HCT116 (cell line): ENCODE results near the gene HEG1. TPM values are rescaled to one million over a fixed set of nuclear protein-coding genes. Genes with fewer than 3 reads are reported as not detected.

Experiments
- ATAC-seq: fragments of 200-7000 bp; cut with Tn5 transposase; 2 replicates; pipeline ENCODE4 v1.9.1; 2020; ENCODE audit warnings: mild to moderate bottlenecking, moderate library complexity
- BruUV-seq: library from RNA; stranded (reverse); fragments of 400-500 nt; replicated peaks from 2 replicates; lab custom pipeline; 2021; lab: Mats Ljungman, UMichigan
- CTCF ChIA-PET: fragments of 300-600 bp; sonication (Branson Sonifier 250); formaldehyde crosslinking; loops from one replicate; lab custom pipeline; 2021; ENCODE audit warnings: antibody characterized with exemption; lab: Charles Lee
- POLR2A ChIA-PET: fragments of 300-600, 350-600 bp; sonication (Branson Sonifier 250); formaldehyde crosslinking; loops from one replicate; lab custom pipeline; 2021; ENCODE audit warnings: antibody characterized with exemption; lab: Charles Lee
- RAD21 ChIA-PET, 2 experiments: fragments of 300-600 bp; sonication (Branson Sonifier 250); formaldehyde crosslinking; loops; one replicate each; lab custom pipeline; 2023; ENCODE audit warnings: low total read pairs in 2 of 2; ENCODE audit not compliant: uncharacterized antibody in 2 of 2, unreplicated experiment in 2 of 2, low non-redundant PET in 1 of 2; lab: Charles Lee
- DNase-seq: peaks from one replicate; pipeline ENCODE4 v3.0.0-alpha.2; 2010; ENCODE audit warnings: low read depth, low spot score
- H2AFZ ChIP-seq: fragments of 200-600 bp; shearing (Covaris generic), sonication (generic); 2 replicates; pipeline ENCODE4 v1.6.1; 2017; ENCODE audit warnings: low read depth, mixed run types, mixed read lengths, antibody characterized with exemption, low read length; ENCODE audit not compliant: poor library complexity, severe bottlenecking
- H3K27ac ChIP-seq: 2 replicates; pipeline ENCODE4 v1.5.1; 2012; ENCODE audit warnings: low read depth, low read length
- H3K27me3 ChIP-seq: fragments of 200-600 bp; sonication (generic); 2 replicates; pipeline ENCODE4 v1.6.1; 2016; ENCODE audit warnings: mixed run types, low read length, mixed read lengths; ENCODE audit not compliant: insufficient read depth
- H3K36me3 ChIP-seq, 2 experiments: fragments of 200-500 bp in 1 of 2; fragments of 200-600 bp in 1 of 2; sonication (Bioruptor generic) in 1 of 2; sonication (generic) in 1 of 2; 2 replicates each; pipeline versions ENCODE4 v1.5.1 to v1.6.1; 2014 to 2016; ENCODE audit warnings: low read length in 2 of 2, inconsistent platforms in 1 of 2, mixed read lengths in 1 of 2, mixed run types in 1 of 2; ENCODE audit not compliant: insufficient read depth in 2 of 2, control insufficient read depth in 1 of 2
- H3K4me1 ChIP-seq, 2 experiments: fragments of 200-600 bp in 1 of 2; sonication (generic) in 1 of 2; 2 replicates each; pipeline versions ENCODE4 v1.5.1 to v1.6.1; 2012 to 2017; ENCODE audit warnings: low read length in 2 of 2, inconsistent platforms in 1 of 2, mild to moderate bottlenecking in 1 of 2, mixed read lengths in 1 of 2, mixed run types in 1 of 2, moderate library complexity in 1 of 2; ENCODE audit not compliant: insufficient read depth in 2 of 2, control insufficient read depth in 1 of 2
- H3K4me2 ChIP-seq: fragments of 200-600 bp; sonication (generic); 2 replicates; pipeline ENCODE4 v1.6.1; 2017; ENCODE audit warnings: mixed run types, low read length, mixed read lengths
- H3K4me3 ChIP-seq, 2 experiments: fragments of 200-600 bp in 1 of 2; sonication (generic) in 1 of 2; replicated peaks in 1 of 2; 2 replicates each; pipeline ENCODE4 v1.5.1; 2011 to 2016; ENCODE audit warnings: low read length in 2 of 2, control low read depth in 1 of 2, low read depth in 1 of 2, mild to moderate bottlenecking in 1 of 2, mixed read lengths in 1 of 2, mixed run types in 1 of 2
- H3K79me2 ChIP-seq: fragments of 200-600 bp; sonication (generic); 2 replicates; pipeline ENCODE4 v1.6.1; 2017; ENCODE audit warnings: mild to moderate bottlenecking, mixed run types, low read length, moderate library complexity, mixed read lengths; ENCODE audit not compliant: insufficient read depth
- H3K9ac ChIP-seq: fragments of 200-600 bp; sonication (generic); 2 replicates; pipeline ENCODE4 v1.6.1; 2016; ENCODE audit warnings: low read length, mixed read lengths
- H3K9me2 ChIP-seq: fragments of 200-600 bp; sonication (generic), shearing (Covaris generic); 2 replicates; pipeline ENCODE4 v1.6.1; 2017; ENCODE audit warnings: mixed run types, mild to moderate bottlenecking, moderate library complexity; ENCODE audit not compliant: insufficient read depth
- H3K9me3 ChIP-seq, 2 experiments: fragments of 200-500 bp in 1 of 2; fragments of 200-600 bp in 1 of 2; sonication (Bioruptor generic) in 1 of 2; sonication (generic) in 1 of 2; 2 replicates each; pipeline ENCODE4 v1.6.1; 2014 to 2017; ENCODE audit warnings: low read length in 2 of 2, mixed read lengths in 2 of 2, inconsistent platforms in 1 of 2, low read depth in 1 of 2, mild to moderate bottlenecking in 1 of 2, mixed run types in 1 of 2, moderate library complexity in 1 of 2; ENCODE audit not compliant: control insufficient read depth in 1 of 2, insufficient read depth in 1 of 2
- H4K20me1 ChIP-seq: fragments of 200-600 bp; sonication (generic), shearing (Covaris generic); 2 replicates; pipeline ENCODE4 v1.6.1; 2017; ENCODE audit warnings: mixed run types, mild to moderate bottlenecking, moderate library complexity; ENCODE audit not compliant: insufficient read depth
- CEBPB ChIP-seq: IDR thresholded peaks from 2 replicates; pipeline ENCODE4 v1.6.1; 2012; ENCODE audit warnings: low read depth
- ELF1 ChIP-seq: IDR thresholded peaks from 2 replicates; pipeline ENCODE4 v1.6.1; 2012; ENCODE audit warnings: low read depth, borderline replicate concordance
- EZH2 ChIP-seq: fragments of 200-600 bp; sonication (generic); IDR thresholded peaks from 2 replicates; pipeline ENCODE4 v1.6.1; 2017; ENCODE audit warnings: antibody characterized with exemption, mixed run types
- EZH2phosphoT487 ChIP-seq: fragments of 200-600 bp; IDR thresholded peaks from 2 replicates; pipeline ENCODE4 v1.6.1; 2018; ENCODE audit warnings: antibody characterized with exemption, borderline replicate concordance
- JUND ChIP-seq: IDR thresholded peaks from 2 replicates; pipeline ENCODE4 v1.6.1; 2012
- POLR2A ChIP-seq: IDR thresholded peaks from 2 replicates; pipeline ENCODE4 v1.7.0; 2011; ENCODE audit warnings: borderline replicate concordance; ENCODE audit not compliant: insufficient read depth, insufficient read length; ENCODE audit errors: extremely low read depth
- POLR2AphosphoS5 ChIP-seq: IDR thresholded peaks from 2 replicates; pipeline ENCODE4 v1.6.1; 2011; ENCODE audit warnings: mild to moderate bottlenecking, low read depth, low read length, moderate library complexity
- RAD21 ChIP-seq: IDR thresholded peaks from 2 replicates; pipeline ENCODE4 v1.6.1; 2012; ENCODE audit warnings: low read depth, mild to moderate bottlenecking
- SP1 ChIP-seq: IDR thresholded peaks from 2 replicates; pipeline ENCODE4 v1.6.1; 2012; ENCODE audit warnings: low read depth
- SRF ChIP-seq: IDR thresholded peaks from 2 replicates; pipeline ENCODE4 v1.6.1; 2012; ENCODE audit warnings: low read depth
- ZNF274 ChIP-seq: fragments of 200-500 bp; sonication (Bioruptor generic); IDR thresholded peaks from 2 replicates; pipeline ENCODE4 v1.6.1; 2014; ENCODE audit warnings: mild to moderate bottlenecking, low read depth, low read length, inconsistent platforms
- intact Hi-C: fragments of 100-400 bp; cut with micrococcal nuclease; formaldehyde crosslinking; loops from 2 replicates; pipeline ENCODE4 v1.10.0; 2022
- total RNA-seq: library from RNA; stranded (reverse); gene quantifications from one replicate; pipeline ENCODE4 v1.2.1, GENCODE V29; 2021; ENCODE audit not compliant: unreplicated experiment
- TF ChIP-seq, protein P1 (sequence below): IDR thresholded peaks from 2 replicates; pipeline ENCODE4 v1.6.1; 2012; ENCODE audit warnings: low read depth
- TF ChIP-seq, protein P2 (sequence below), 3 experiments: fragments of 200-600 bp in 1 of 3; sonication (generic) in 1 of 3; IDR thresholded peaks in 2 of 3; conservative IDR thresholded peaks in 1 of 3; 2 replicates each; pipeline ENCODE4 v1.5.1; 2012 to 2017; ENCODE audit warnings: low read depth in 2 of 3, low read length in 2 of 3, antibody characterized with exemption in 1 of 3, borderline replicate concordance in 1 of 3, control low read depth in 1 of 3, mild to moderate bottlenecking in 1 of 3, mixed read lengths in 1 of 3, mixed run types in 1 of 3, moderate library complexity in 1 of 3; ENCODE audit not compliant: insufficient read depth in 1 of 3
- TF ChIP-seq, protein P3 (sequence below): IDR thresholded peaks from 2 replicates; pipeline ENCODE4 v1.6.1; 2011; ENCODE audit warnings: mild to moderate bottlenecking, low read length, moderate library complexity; ENCODE audit not compliant: insufficient replicate concordance; ENCODE audit errors: extremely low read depth

The HEG1 gene
- total RNA-seq, 1 experiment from 2014 or later, result 2.6 TPM

DNA sequence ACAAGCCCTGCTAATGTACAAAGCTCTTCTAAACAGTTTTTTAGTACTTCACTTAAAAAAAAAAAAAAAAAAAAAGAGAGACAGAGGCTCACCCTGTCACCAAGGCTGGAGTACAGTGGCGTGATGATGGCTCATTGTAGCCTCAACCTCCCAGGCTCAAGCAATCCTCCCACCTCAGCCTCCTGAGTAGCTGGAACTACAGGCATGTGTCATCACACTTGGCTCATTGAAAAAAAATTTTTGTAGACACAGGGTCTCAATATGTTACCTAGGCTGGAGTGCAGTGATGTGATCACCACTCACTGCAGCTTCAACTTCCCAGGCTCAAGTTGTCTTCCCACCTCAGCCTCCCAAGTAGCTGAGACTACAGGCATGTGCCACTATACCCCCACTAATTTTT lies 47.6 kb upstream of the HEG1 start:
- no peak for ATAC-seq
- no peak for TF ChIP-seq SP1
- TF ChIP-seq EZH2phosphoT487, result no peak
- TF ChIP-seq EZH2, result no peak
- TF ChIP-seq RAD21, result no peak
- TF ChIP-seq SRF, result no peak
- TF ChIP-seq, protein P1, sequence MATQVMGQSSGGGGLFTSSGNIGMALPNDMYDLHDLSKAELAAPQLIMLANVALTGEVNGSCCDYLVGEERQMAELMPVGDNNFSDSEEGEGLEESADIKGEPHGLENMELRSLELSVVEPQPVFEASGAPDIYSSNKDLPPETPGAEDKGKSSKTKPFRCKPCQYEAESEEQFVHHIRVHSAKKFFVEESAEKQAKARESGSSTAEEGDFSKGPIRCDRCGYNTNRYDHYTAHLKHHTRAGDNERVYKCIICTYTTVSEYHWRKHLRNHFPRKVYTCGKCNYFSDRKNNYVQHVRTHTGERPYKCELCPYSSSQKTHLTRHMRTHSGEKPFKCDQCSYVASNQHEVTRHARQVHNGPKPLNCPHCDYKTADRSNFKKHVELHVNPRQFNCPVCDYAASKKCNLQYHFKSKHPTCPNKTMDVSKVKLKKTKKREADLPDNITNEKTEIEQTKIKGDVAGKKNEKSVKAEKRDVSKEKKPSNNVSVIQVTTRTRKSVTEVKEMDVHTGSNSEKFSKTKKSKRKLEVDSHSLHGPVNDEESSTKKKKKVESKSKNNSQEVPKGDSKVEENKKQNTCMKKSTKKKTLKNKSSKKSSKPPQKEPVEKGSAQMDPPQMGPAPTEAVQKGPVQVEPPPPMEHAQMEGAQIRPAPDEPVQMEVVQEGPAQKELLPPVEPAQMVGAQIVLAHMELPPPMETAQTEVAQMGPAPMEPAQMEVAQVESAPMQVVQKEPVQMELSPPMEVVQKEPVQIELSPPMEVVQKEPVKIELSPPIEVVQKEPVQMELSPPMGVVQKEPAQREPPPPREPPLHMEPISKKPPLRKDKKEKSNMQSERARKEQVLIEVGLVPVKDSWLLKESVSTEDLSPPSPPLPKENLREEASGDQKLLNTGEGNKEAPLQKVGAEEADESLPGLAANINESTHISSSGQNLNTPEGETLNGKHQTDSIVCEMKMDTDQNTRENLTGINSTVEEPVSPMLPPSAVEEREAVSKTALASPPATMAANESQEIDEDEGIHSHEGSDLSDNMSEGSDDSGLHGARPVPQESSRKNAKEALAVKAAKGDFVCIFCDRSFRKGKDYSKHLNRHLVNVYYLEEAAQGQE, result no peak
- TF ChIP-seq JUND, result no peak
- no TSS peak for BruUV-seq

DNA sequence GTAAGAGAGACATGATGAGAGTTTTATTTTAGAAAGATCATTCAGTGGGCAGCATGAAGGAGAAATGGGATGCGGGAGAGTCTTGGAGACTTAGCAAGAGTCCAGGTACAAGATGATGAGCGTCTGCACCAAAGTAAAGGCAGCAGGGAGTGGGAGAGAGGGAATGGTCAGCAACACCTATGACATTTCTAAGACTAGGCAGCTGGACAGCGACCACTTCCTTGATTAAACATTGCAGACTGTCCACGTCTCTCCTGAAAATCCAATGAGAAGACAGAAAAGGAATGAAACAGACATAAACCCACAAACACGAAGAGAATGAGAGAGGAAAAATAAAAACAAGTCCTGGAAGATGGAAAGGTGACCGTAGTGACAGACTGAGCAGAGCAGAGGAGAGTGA lies 46.7 kb upstream of the HEG1 start:
- Histone ChIP-seq H3K27me3 (no peaks in the 10 kb centered on the region), H3K9ac (no peak overlapping the region), H4K20me1 (no peaks in the 10 kb centered on the region), H3K9me3 (no peaks in the 10 kb centered on the region), H3K36me3 (0 out of 4 replicates have a peak, but pooled peaks cover 0 to 2% of the 10 kb centered on the region in 2 experiments), H3K9me2 (no peaks in the 10 kb centered on the region), H2AFZ (no peak overlapping the region), H3K4me1 (no peaks in the 10 kb centered on the region), H3K27ac (no peak overlapping the region), H3K4me3 (no peak overlapping the region), H3K4me2 (no peak overlapping the region), H3K79me2 (no peaks in the 10 kb centered on the region)
- intact Hi-C loops, result no loop called here
- ChIA-PET RAD21 (no interaction called here), POLR2A (no interaction called here), CTCF (no interaction called here)
- no peak for DNase-seq
- no TSS peak for BruUV-seq
- no peak for ATAC-seq
- TF ChIP-seq POLR2A, result no peak
- TF ChIP-seq RAD21, result no peak
- TF ChIP-seq, protein P2, sequence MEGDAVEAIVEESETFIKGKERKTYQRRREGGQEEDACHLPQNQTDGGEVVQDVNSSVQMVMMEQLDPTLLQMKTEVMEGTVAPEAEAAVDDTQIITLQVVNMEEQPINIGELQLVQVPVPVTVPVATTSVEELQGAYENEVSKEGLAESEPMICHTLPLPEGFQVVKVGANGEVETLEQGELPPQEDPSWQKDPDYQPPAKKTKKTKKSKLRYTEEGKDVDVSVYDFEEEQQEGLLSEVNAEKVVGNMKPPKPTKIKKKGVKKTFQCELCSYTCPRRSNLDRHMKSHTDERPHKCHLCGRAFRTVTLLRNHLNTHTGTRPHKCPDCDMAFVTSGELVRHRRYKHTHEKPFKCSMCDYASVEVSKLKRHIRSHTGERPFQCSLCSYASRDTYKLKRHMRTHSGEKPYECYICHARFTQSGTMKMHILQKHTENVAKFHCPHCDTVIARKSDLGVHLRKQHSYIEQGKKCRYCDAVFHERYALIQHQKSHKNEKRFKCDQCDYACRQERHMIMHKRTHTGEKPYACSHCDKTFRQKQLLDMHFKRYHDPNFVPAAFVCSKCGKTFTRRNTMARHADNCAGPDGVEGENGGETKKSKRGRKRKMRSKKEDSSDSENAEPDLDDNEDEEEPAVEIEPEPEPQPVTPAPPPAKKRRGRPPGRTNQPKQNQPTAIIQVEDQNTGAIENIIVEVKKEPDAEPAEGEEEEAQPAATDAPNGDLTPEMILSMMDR (IDR thresholded peaks at IDR 0.05 in 2 of 3, conservative IDR thresholded peaks at IDR 0.05 in 1 of 3; ENCODE audit: borderline replicate concordance in 1 of 3, insufficient read depth in 1 of 3, low read depth in 2 of 3, low read length in 2 of 3), result no peak
- no peak for TF ChIP-seq ZNF274
- TF ChIP-seq ELF1, result no peak
- TF ChIP-seq, protein P3, sequence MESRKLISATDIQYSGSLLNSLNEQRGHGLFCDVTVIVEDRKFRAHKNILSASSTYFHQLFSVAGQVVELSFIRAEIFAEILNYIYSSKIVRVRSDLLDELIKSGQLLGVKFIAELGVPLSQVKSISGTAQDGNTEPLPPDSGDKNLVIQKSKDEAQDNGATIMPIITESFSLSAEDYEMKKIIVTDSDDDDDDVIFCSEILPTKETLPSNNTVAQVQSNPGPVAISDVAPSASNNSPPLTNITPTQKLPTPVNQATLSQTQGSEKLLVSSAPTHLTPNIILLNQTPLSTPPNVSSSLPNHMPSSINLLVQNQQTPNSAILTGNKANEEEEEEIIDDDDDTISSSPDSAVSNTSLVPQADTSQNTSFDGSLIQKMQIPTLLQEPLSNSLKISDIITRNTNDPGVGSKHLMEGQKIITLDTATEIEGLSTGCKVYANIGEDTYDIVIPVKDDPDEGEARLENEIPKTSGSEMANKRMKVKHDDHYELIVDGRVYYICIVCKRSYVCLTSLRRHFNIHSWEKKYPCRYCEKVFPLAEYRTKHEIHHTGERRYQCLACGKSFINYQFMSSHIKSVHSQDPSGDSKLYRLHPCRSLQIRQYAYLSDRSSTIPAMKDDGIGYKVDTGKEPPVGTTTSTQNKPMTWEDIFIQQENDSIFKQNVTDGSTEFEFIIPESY, result no peak
- TF ChIP-seq POLR2AphosphoS5, result no peak
- TF ChIP-seq CEBPB, result no peak

More for the DNA sequence above, 47.6 kb upstream of the HEG1 start:
- RAD21 ChIA-PET, result no interaction called here
- no peaks in the 10 kb centered on the region for H3K27me3 ChIP-seq
- H2AFZ ChIP-seq, result no peak overlapping the region
- no peak overlapping the region for H3K4me3 ChIP-seq
- H3K36me3 ChIP-seq, result 0 out of 4 replicates have a peak, but pooled peaks cover 0 to 6% of the 10 kb centered on the region in 2 experiments
- no peaks in the 10 kb centered on the region for H3K9me2 ChIP-seq
- peaks cover 0 to 3% of the 10 kb centered on the region in 2 experiments; a peak in 1 of 4 replicates for H3K4me1 ChIP-seq
- H4K20me1 ChIP-seq, result no peaks in the 10 kb centered on the region
- H3K9me3 ChIP-seq, result no peaks in the 10 kb centered on the region
- CTCF ChIA-PET, result no interaction called here
- DNase-seq, result no peak
- POLR2A ChIA-PET, result no interaction called here
- no peak overlapping the region for H3K9ac ChIP-seq
- no peak overlapping the region for H3K4me2 ChIP-seq
- H3K27ac ChIP-seq, result no peak overlapping the region
- no peaks in the 10 kb centered on the region for H3K79me2 ChIP-seq
- intact Hi-C loops, result no loop called here
